ENCODE data around the gene PALD1.

- TF ChIP-seq, protein P1, sequence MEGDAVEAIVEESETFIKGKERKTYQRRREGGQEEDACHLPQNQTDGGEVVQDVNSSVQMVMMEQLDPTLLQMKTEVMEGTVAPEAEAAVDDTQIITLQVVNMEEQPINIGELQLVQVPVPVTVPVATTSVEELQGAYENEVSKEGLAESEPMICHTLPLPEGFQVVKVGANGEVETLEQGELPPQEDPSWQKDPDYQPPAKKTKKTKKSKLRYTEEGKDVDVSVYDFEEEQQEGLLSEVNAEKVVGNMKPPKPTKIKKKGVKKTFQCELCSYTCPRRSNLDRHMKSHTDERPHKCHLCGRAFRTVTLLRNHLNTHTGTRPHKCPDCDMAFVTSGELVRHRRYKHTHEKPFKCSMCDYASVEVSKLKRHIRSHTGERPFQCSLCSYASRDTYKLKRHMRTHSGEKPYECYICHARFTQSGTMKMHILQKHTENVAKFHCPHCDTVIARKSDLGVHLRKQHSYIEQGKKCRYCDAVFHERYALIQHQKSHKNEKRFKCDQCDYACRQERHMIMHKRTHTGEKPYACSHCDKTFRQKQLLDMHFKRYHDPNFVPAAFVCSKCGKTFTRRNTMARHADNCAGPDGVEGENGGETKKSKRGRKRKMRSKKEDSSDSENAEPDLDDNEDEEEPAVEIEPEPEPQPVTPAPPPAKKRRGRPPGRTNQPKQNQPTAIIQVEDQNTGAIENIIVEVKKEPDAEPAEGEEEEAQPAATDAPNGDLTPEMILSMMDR (IDR thresholded peaks at IDR 0.05), result no peak
- TF ChIP-seq EZH2phosphoT487 (IDR thresholded peaks at IDR 0.05), result no peak
- no peak for TF ChIP-seq EZH2 (IDR thresholded peaks at IDR 0.05)
Observed at GRCh38 chr10:70435241-70436085, 43.1 kb upstream of the PALD1 start.

Data from neural progenitor cell (in vitro differentiated cells).